ENCODE measurements around the gene MXD4.

GRCh38 chr4:2303686-2304320 lies 41.9 kb upstream of the MXD4 start:
- no peak for TF ChIP-seq MAX (IDR thresholded peaks at IDR 0.05)
- no peak for TF ChIP-seq YY1 (IDR thresholded peaks at IDR 0.05; ENCODE audit: extremely low read depth, insufficient replicate concordance, low read depth, low read length)
- no peak for TF ChIP-seq CTCF (IDR thresholded peaks at IDR 0.05 in 2 of 3, conservative IDR thresholded peaks at IDR 0.05 in 1 of 3; ENCODE audit: borderline replicate concordance in 1 of 3, insufficient read depth in 1 of 3, low read depth in 2 of 3, low read length in 2 of 3)
- TF ChIP-seq REST (IDR thresholded peaks at IDR 0.05; ENCODE audit: low read depth): no peak
- no peak for TF ChIP-seq SRF (IDR thresholded peaks at IDR 0.05; ENCODE audit: low read depth)
- TF ChIP-seq EZH2 (IDR thresholded peaks at IDR 0.05): no peak
- no peak for TF ChIP-seq JUND (IDR thresholded peaks at IDR 0.05)
- no peak for TF ChIP-seq ZFX (IDR thresholded peaks at IDR 0.05)
- TF ChIP-seq RAD21 (IDR thresholded peaks at IDR 0.05; ENCODE audit: low read depth): no peak
- TF ChIP-seq CEBPB (IDR thresholded peaks at IDR 0.05; ENCODE audit: low read depth): no peak
- TF ChIP-seq SIN3A (IDR thresholded peaks at IDR 0.05; ENCODE audit: low read depth): no peak
- no peak for TF ChIP-seq SP1 (IDR thresholded peaks at IDR 0.05; ENCODE audit: low read depth)
- TF ChIP-seq POLR2A (IDR thresholded peaks at IDR 0.05; ENCODE audit: borderline replicate concordance, extremely low read depth, insufficient read depth, insufficient read length): no peak
- no peak for TF ChIP-seq ZBTB33 (IDR thresholded peaks at IDR 0.05; ENCODE audit: extremely low read depth, insufficient replicate concordance, low read length)
